ENCODE results near the gene IGFBP5. TPM values are rescaled to one million over a fixed set of nuclear protein-coding genes. Genes with fewer than 3 reads are reported as not detected.

Gene IGFBP5
- total and polyA plus RNA-seq, 9 donors: 718 to 3,214 (median 2,226) TPM

DNA sequence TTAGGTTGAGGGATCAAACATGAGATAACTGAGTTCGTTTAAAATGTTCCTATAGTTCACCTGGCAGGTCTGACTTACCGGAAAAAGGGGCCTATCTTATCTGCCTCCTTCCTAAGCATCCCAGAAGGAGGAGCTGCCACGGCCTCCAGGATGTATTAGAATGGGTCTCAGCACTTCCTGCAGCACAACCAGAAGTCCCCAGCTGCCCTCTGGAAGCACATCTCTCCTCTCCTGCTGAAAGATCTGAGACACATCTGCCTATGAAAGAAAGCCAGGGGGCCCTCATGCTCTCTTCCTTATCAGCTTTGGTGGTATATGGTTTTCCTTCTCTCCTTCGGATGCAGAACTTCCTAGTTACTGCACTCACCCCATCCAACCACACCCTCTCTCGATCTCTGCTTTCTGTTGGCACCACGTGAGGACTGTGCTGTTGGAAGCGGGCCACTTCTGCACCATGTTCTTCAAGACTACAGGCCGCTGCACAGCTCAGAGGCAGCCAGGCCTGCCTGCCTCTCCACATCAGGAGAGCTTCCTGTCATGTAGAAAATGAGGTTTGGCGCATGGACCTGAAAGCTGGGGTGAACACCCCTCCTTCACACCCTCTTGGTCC lies 6.5 kb downstream of the IGFBP5 start:
- DNase-seq: peak in 4 of 5 donors; percentile 47 to 69 (median 52)
- WGBS, 3 donors: 38 to 44% (median 40%) methylated on average over 9 of the region's 9 CpGs
- TF ChIP-seq POLR2A (IDR thresholded peaks at IDR 0.05) (no peak), EP300 (IDR thresholded peaks at IDR 0.05) (no peak)
- TF ChIP-seq, protein P1, sequence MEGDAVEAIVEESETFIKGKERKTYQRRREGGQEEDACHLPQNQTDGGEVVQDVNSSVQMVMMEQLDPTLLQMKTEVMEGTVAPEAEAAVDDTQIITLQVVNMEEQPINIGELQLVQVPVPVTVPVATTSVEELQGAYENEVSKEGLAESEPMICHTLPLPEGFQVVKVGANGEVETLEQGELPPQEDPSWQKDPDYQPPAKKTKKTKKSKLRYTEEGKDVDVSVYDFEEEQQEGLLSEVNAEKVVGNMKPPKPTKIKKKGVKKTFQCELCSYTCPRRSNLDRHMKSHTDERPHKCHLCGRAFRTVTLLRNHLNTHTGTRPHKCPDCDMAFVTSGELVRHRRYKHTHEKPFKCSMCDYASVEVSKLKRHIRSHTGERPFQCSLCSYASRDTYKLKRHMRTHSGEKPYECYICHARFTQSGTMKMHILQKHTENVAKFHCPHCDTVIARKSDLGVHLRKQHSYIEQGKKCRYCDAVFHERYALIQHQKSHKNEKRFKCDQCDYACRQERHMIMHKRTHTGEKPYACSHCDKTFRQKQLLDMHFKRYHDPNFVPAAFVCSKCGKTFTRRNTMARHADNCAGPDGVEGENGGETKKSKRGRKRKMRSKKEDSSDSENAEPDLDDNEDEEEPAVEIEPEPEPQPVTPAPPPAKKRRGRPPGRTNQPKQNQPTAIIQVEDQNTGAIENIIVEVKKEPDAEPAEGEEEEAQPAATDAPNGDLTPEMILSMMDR (IDR thresholded peaks at IDR 0.05): no peak
- H3K27ac ChIP-seq: peak overlapping the region; percentile 16 to 20
- intact Hi-C loops (cut with DNase I): loop anchor here in 1 of 4 donors (10.0 kb wide), 1 partner anchor 1066 kb away; no protein-coding TSS in a partner anchor
- peak overlapping the region; percentile 15 for H3K4me3 ChIP-seq
- no peaks in the 10 kb centered on the region for H3K9me3 ChIP-seq
- peaks cover 28% of the 10 kb centered on the region for H3K4me1 ChIP-seq (ENCODE audit: insufficient read depth)
- no peaks in the 10 kb centered on the region for H3K27me3 ChIP-seq
- H3K36me3 ChIP-seq: no peaks in the 10 kb centered on the region

DNA sequence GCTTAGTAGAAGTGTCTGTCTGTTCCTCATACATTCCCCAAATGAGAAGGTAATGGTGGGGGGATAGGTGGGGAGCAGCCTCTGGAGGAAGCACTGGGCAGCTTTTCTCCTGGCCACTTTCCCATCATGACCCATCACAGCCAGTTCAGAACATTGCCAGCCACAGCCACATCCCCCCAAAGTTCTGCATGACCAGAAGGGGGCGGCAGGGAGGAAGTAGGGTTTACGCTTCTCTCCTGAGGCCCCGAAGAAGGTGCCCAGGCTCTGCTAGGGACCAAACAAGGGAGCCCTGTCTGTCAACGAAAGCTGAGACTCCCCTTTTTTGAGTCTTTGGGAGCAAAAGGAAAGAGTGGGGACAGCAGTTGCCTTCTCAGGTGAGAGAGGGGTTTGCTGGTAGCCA lies 7.7 kb downstream of the IGFBP5 start:
- peaks cover 31% of the 10 kb centered on the region for H3K4me1 ChIP-seq (ENCODE audit: insufficient read depth)
- DNase-seq: peak in 3 of 5 donors; percentile 31 to 46 (median 42)
- TF ChIP-seq POLR2A (IDR thresholded peaks at IDR 0.05) (no peak), EP300 (IDR thresholded peaks at IDR 0.05) (no peak)
- TF ChIP-seq, protein P1 (IDR thresholded peaks at IDR 0.05): peak in 1 of 3 donors; percentile 21
- H3K27ac ChIP-seq: peak overlapping the region in 1 of 2 donors; percentile 21
- 54 to 76% (median 68%) methylated on average over 4 of the region's 4 CpGs for WGBS, 3 donors
- H3K9me3 ChIP-seq: no peaks in the 10 kb centered on the region
- H3K27me3 ChIP-seq: no peaks in the 10 kb centered on the region
- intact Hi-C loops (cut with DNase I): loop anchor here in 1 of 4 donors (10.0 kb wide), 1 partner anchor 1067 kb away; no protein-coding TSS in a partner anchor
- no peak overlapping the region for H3K4me3 ChIP-seq
- no peaks in the 10 kb centered on the region for H3K36me3 ChIP-seq

GRCh38 chr2:216687111-216687510 lies 8.2 kb downstream of the IGFBP5 start:
- 63 to 77% (median 76%) methylated on average over 5 of the region's 5 CpGs for WGBS, 3 donors
- TF ChIP-seq EP300 (IDR thresholded peaks at IDR 0.05) (no peak), POLR2A (IDR thresholded peaks at IDR 0.05) (no peak)
- TF ChIP-seq, protein P1 (IDR thresholded peaks at IDR 0.05): no peak
- peaks cover 31% of the 10 kb centered on the region for H3K4me1 ChIP-seq (ENCODE audit: insufficient read depth)

GRCh38 chr2:216685327-216685875 lies 9.9 kb downstream of the IGFBP5 start:
- no peaks in the 10 kb centered on the region for H3K9me3 ChIP-seq
- no peak for TF ChIP-seq POLR2A (IDR thresholded peaks at IDR 0.05)
- TF ChIP-seq, protein P1 (IDR thresholded peaks at IDR 0.05): no peak
- no peak for TF ChIP-seq EP300 (IDR thresholded peaks at IDR 0.05)
- peak in 1 of 5 donors; percentile 13 for DNase-seq
- WGBS, 3 donors: 80 to 88% (median 85%) methylated on average over 5 of the region's 5 CpGs
- H3K4me1 ChIP-seq (ENCODE audit: insufficient read depth): peaks cover 30% of the 10 kb centered on the region
- H3K36me3 ChIP-seq: no peaks in the 10 kb centered on the region
- H3K27ac ChIP-seq: peak overlapping the region in 1 of 2 donors; percentile 5
- no peak overlapping the region for H3K4me3 ChIP-seq
- intact Hi-C loops (cut with DNase I): loop anchor here in 1 of 4 donors (10.0 kb wide), 1 partner anchor 1069 kb away; no protein-coding TSS in a partner anchor
- no peaks in the 10 kb centered on the region for H3K27me3 ChIP-seq

More at GRCh38 chr2:216687111-216687510, 8.2 kb downstream of the IGFBP5 start:
- Histone ChIP-seq H3K27ac (peak overlapping the region in 1 of 2 donors; percentile 21), H3K4me3 (no peak overlapping the region), H3K27me3 (no peaks in the 10 kb centered on the region), H3K9me3 (no peaks in the 10 kb centered on the region), H3K36me3 (no peaks in the 10 kb centered on the region)
- intact Hi-C loops (cut with DNase I): loop anchor here in 1 of 4 donors (10.0 kb wide), 1 partner anchor 1068 kb away; no protein-coding TSS in a partner anchor
- peak in 2 of 5 donors; percentile 25 to 38 for DNase-seq
